GM19372 (cell line): ENCODE data around the gene RAB33B.

Source experiments
- ATAC-seq: cut with Tn5 transposase; IDR thresholded peaks from one replicate; pipeline ENCODE4 v1.9.1; 2021; ENCODE audit warnings: mild to moderate bottlenecking, low read depth, moderate library complexity; ENCODE audit not compliant: unreplicated experiment

RAB33B gene

DNA sequence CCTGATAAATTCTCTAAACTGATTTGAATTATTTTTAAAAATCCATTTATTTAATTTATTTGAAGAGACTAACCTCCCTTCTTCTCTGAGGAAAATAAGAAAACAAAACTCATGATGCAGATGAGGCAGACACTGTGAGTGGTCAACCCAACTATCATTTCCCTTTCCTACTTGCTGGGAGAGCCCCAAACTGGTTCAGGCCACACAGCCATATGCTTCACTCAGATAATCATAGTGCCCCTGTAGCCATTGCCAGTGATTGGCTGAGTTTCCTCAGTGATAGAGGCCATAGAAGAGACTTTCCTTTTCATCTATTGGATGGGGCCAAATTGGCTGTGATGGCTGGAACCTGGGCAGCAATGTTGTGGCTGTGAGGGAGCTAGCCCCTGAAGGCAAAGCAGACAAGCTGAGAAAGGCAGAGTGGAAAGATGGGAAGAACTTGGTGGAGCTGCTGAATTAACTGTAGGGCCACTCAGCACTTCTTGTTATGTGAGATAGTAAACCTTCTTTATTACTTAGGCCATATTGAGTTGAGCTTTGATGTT is 49.8 kb downstream of the RAB33B start:
- ATAC-seq, result no peak

DNA sequence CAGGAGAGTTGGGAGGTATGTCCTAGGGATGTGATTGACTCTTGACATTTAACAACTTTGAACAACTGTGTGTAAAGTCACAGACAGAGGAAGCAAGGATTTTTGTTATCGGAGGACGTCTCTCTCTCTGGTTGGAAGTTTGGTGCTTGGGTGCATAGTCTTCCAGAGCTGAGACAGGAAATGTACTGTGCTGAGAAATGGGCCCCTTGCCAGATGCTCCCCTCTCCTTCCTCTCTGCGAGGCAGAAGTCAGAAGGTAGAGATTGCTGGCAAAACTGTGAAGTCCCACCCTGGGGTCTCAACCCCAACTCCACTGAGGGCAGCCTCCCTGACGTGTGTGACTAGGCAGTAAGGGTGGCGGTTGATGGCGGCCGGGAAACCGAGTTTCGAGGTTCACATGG is 52.9 kb downstream of the RAB33B start:
- ATAC-seq, result no peak

- ATAC-seq, result no peak
Observed at GRCh38 chr4:139508581-139509237, 54.8 kb downstream of the RAB33B start.

GRCh38 chr4:139509727-139510410 is 55.9 kb downstream of the RAB33B start:
- ATAC-seq, result no peak

- no peak for ATAC-seq
Observed at GRCh38 chr4:139511320-139511719, 57.4 kb downstream of the RAB33B start.

DNA sequence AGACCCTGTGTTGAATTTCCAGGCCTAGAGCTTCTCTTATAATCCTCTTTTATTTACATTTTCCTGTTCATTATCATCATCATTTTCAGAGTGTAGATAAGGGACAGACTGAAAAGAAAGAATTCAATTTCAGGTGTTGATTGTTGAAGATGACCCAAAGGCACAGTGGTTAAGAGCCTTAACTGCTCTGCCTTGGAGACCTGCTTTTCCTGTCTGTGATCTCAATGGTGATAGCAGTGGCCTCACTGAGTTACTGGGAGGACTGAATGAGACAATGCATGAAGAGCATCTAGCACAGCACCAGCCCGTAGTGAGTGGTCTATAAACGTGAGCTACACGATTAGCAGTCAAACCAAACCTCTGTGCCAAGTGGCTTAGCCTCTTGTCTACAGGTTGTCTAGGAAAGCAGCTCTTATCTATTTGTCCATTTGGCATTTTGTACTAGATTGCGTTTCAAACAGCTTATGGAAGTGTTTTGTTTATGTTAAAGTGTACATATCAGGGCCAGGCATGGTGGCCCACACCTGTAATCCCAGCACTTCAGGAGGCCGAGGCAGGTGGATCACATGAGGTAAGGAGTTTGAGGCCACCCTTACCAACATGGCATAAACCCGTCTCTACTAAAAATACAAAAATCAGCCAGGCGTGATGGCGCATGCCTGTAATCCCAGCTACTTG is 60.6 kb downstream of the RAB33B start:
- no peak for ATAC-seq

DNA sequence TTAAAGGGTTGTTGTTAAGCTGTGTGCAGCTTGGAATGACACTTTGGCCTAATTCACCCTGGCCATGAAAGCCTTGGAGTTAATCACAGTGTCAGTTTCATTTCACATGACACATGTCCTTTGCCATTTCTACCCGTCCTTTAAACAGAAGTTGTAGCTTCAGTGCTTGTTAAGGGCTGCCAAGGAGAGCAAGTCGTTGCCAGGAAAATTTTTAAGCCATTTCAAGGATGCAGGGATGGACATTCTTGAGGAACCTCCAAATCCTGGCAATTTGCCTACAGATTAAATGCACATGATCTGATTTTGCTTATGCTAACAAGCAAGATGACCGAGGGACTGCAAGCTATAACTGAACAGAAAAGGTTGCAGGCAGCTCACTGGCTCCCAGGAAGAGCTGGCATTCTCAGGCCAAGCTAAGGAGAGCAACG is 61.6 kb downstream of the RAB33B start:
- no peak for ATAC-seq

- ATAC-seq, result no peak
Observed at GRCh38 chr4:139521754-139522401, 68.0 kb downstream of the RAB33B start.

DNA sequence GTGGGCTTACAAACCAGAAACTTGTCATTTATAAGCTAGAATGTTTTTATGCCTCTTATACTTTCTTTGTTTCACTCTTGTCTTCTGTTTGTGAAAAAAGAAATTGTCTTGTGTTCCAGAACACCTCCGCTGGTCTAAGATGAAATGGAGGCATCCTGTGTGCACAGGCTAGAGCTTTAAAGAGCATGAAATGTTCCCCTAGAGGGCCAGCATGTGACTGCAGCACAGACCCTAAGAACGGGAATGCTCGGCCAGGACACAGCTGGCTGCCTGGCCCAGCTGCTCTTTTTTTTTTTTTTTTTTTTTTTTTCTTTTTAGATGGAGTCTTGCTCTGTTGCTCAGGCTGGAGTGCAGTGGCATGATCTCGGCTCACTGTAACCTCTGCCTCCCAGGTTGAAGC is 68.5 kb downstream of the RAB33B start:
- ATAC-seq, result no peak

- ATAC-seq, result no peak
Observed at GRCh38 chr4:139523076-139523475, 69.2 kb downstream of the RAB33B start.

- ATAC-seq, result no peak
Observed at GRCh38 chr4:139524062-139524631, 70.2 kb downstream of the RAB33B start.

GRCh38 chr4:139525414-139525813 is 71.5 kb downstream of the RAB33B start:
- ATAC-seq, result no peak
